Middle frontal gyrus (tissue), 1 donor: ENCODE data around the gene ACACA.

ENCODE experiments used
- DNase-seq: peaks from one replicate; pipeline ENCODE4 v3.0.0-alpha.2; 2015; ENCODE audit warnings: low spot score; ENCODE audit errors: extremely low spot score

The ACACA gene

GRCh38 chr17:37135576-37135975, 271.1 kb downstream of the ACACA start:
- DNase-seq: no peak

- no peak for DNase-seq
Observed at GRCh38 chr17:37134050-37134449, 272.6 kb downstream of the ACACA start.

GRCh38 chr17:37133136-37133535, 273.5 kb downstream of the ACACA start:
- DNase-seq: no peak

- DNase-seq: no peak
Observed at GRCh38 chr17:37131669-37132611, 274.7 kb downstream of the ACACA start.

DNA sequence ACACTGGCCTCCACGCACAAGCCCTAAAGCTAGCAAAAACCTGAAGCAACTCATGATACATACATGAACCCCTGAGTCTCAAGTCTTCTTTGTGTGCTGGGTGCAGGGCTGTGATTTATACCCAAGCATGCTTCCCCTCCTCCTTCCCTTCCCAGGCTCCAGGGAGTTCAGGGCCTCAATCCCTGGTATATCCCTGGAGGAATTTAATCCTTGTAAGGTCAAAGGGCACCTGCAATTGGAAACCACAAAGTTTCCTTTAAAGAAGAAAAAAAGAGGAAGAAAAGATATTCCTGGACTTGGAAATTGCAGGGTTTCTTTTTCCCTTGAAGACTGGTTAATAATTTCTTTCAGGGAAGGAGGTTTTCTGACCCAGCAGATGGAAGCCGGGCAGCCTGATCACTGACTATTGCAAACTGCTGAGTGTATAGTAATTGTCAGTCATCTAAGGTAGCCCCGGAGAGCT, 275.6 kb downstream of the ACACA start:
- DNase-seq: no peak

- DNase-seq: no peak
Observed at GRCh38 chr17:37124821-37125173, 281.8 kb downstream of the ACACA start.

DNA sequence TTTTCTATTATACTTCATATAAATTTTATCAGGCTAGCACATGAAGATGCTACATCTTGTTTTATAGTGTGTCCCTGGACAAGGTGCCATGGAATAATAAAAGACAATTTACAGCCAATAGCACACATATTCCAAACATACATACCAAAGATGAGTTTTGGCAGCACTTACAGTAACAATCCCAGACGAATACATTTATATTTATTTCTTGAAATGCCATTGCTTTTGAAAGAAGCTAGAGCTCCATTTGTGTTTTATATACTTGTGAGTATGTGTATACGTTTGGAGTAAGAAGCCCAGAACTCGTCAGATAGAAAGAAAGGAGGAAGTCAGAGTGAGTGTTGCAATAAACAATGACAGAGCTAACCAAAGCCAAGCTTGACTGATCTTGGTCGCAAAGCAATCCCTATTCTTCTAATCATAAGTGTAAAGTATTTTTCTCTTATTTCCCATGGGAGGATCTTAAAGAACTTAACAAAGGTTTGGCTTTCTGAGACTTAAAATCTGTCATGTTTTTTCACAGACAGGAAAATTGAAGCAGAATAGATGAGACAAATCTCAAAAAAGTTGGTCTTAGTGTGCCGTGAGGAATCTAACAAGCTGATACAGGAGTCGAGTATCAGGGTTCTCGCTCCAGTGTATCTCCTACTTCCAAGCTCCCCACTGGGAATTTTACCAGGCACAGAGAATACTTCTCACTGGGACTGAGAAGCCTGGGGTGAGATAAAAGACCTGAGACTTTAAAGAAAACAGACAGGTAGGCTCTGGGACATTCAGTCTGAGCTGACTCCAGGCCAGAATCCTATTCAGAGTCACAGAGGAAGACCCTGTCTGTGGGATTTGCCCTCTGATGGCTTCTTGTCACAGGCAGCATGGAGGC, 282.5 kb downstream of the ACACA start:
- DNase-seq: no peak

- DNase-seq: no peak
Observed at GRCh38 chr17:37123386-37123785, 283.2 kb downstream of the ACACA start.

DNA sequence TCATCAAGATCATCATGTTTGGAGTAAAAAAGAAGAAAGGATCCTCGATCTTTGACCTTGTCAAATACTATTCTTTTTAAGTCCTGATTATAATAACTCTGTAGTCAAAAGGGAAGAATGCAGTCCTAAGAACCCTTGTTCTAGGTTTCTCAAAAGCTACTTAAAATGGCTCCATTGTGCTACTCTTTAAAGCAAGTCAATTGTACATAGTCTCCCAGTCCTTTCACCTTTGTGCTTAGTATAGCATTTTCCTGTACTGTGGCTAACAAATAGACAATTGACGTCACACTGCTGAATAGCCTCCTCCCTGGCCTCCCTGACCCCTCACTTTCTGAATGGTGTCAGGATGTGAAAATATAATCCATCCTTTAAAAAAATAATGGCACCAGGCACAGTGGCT, 285.0 kb downstream of the ACACA start:
- DNase-seq: no peak

- no peak for DNase-seq
Observed at GRCh38 chr17:37118366-37119137, 288.1 kb downstream of the ACACA start.

DNA sequence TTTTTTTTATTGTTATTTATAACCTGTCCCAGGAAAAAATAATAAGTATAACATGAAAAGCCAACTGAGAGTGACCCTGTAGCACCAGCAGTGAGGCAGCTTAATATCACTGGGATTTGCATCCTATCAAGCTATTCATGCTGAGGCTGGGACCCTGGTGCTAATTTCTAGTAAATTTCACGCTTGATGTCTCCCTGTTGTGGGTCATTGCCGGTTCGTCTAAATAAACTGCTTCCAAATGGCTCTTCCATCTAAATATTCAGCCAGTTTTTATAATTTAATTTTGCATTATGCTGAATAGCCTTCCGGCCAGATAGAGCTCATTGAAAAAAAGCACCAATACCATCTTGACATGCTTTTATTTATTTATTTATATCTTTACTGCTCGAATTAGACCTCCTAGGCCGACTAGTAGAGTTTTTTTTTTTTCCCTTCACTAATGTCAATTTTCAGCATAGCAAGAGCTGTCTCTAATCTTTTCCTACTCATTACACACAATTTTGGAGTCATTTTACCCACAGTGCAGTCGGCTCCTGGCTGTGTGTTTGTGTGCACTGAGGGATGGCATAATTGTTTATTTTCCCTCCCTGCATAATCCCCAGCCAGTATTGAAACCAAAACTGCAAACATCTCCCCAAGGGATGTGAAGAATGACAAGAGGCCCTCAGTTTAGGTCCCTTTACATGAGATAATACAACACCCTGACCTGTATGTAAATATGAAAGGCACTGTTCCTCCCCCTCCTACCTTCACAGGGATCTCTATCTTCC, 289.1 kb downstream of the ACACA start:
- no peak for DNase-seq

GRCh38 chr17:37116671-37117185, 289.9 kb downstream of the ACACA start:
- no peak for DNase-seq

DNA sequence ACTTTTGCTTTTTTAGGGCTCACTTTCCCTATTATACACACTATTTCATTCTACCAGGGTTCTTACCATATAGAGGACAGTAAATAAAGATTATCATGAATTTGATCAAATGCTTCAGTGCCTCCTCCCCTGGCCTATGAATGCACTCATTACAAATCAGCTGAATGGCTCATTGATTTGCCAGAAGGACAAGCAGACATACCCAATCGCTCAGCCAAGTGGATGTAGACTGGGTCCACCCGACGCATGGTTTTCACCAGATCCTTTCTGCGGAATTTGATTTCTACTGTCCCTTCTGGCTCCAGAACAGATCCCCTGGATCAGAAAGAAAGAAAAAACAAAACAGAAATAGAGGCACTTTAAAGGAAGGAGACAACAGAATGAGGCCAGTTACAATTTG, 295.3 kb downstream of the ACACA start:
- peak; percentile 45 for DNase-seq

- no peak for DNase-seq
Observed at GRCh38 chr17:37110746-37111145, 295.9 kb downstream of the ACACA start.

DNA sequence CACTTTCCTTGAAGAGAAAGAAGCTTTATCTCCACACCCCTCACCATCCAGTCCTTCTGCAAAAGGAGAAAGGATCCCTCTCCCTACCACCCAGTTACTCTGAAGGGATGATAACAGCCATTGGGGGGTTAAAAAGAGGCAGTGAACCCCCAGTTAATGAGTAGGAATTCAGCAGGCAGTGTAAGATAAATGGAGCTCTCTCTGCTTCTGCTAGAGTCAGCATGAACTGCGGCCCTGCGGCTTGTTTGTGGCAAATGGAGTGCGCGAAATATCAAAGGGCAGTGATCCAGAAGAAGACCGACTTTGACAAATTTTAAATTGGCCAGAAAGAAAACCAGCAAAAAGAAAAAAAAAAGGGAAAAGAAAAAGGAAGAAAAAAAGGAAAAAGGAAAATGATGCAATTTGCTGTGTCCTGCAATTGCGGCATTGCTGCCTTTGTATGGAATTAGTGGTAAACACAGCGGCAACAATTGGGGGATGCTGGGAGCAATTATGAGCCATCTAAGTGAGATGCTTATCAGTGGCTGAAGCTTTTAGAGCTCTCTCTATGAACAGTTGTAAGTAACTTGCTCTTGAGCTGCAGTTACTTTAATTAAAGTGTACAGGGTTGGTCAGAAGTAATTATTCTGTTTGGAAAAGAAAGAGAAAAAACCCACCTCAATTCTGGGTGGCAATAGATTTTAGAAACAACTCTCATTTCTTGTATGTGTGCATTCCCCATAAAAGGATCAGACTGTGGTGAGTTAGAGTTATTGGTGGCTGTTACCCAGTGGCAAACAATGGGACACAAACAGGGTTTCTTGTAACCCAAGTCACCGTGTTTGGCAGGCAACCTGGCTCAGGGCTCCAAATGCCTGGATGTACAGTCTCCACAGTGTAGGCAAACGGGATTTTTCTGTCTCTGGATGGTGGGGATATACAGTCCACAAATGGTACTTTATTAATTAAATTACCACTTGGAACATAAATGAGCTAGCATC, 296.6 kb downstream of the ACACA start:
- DNase-seq: no peak

GRCh38 chr17:37109106-37109505, 297.5 kb downstream of the ACACA start:
- DNase-seq: no peak

- peak; percentile 57 for DNase-seq
Observed at GRCh38 chr17:37107406-37108083, 299.1 kb downstream of the ACACA start.

DNA sequence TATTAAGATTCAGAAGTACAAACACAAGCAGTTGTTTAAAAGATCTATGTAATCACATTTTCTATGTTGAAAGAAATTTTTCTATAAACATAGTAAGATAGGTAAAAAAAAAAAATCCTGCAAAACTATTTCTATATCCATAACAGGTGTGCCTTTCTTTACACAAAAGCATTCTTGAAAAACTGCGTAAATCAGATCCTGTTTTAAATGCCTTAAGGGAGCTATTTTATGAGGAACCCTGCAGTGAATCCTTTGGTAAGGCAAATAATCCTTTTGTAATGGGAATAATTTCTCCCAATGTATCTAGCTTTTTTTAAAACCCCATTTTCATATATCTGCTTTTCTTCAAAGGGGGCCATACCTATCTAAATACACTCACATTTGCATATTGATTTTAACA, 300.6 kb downstream of the ACACA start:
- no peak for DNase-seq

DNA sequence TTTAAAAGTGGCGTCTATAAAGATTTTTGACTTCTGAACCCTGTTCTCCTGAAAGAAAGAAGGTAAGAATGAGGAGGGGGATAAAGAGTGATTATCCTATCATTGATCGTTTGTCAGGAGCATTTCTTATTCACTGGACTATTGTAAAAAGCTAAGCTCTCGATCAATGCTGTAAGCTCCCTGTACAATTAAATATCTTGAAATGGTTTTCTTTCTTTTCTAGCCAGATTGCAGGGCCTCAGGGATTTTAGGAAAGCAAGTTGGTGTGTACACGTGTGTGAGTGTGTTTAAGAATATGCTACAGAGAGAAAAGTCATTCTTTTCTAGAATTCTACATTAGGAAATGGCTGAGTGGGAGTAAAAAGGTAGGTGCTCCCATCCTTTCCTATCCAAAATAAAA, 303.4 kb downstream of the ACACA start:
- no peak for DNase-seq
